Astrocyte (in vitro differentiated cells and primary cell): ENCODE measurements around the gene ZBTB7A.

Experiments used
- CTCF ChIP-seq: IDR thresholded peaks from 2 replicates; pipeline ENCODE4 v1.5.1; 2011; ENCODE audit warnings: low read depth, mild to moderate bottlenecking, inconsistent platforms, low read length, moderate library complexity; ENCODE audit not compliant: insufficient read depth
- EZH2 ChIP-seq: IDR thresholded peaks from 2 replicates; pipeline ENCODE4 v1.6.1; 2012; ENCODE audit warnings: mild to moderate bottlenecking, low read length, inconsistent platforms; ENCODE audit not compliant: insufficient read depth

GRCh38 chr19:4038661-4039423, 27.9 kb downstream of the ZBTB7A start:
- TF ChIP-seq CTCF (no peak), EZH2 (no peak)
